GM12864 (cell line): ENCODE results near the gene TENM3.
"Not testable (repeated sequence)": the region's sequence is repeated elsewhere in the genome, so short reads cannot be mapped to it uniquely, and the experiment has no call there.

Experiments used
- DNase-seq: peaks from one replicate; pipeline ENCODE4 v3.0.0-alpha.2; 2011; ENCODE audit warnings: low read depth
- H3K4me3 ChIP-seq: 2 replicates; pipeline ENCODE4 v1.5.1; 2011; ENCODE audit warnings: mild to moderate bottlenecking, low read depth, low read length, control low read depth
- CTCF ChIP-seq: IDR thresholded peaks from 2 replicates; pipeline ENCODE4 v1.5.1; 2011; ENCODE audit warnings: low read depth, mild to moderate bottlenecking, moderate library complexity, low read length, control low read depth, inconsistent platforms; ENCODE audit errors: missing control alignments

TENM3 gene

GRCh38 chr4:182243204-182243603, at the start of gene TENM3:
TENM3 (plus strand) TSS chr4:182243402; CDS start chr4:182324021, 80,619 bp downstream.
- DNase-seq, H3K4me3 ChIP-seq: not testable (repeated sequence)

GRCh38 chr4:182194091-182194824, 48.9 kb upstream of the TENM3 start:
- H3K4me3 ChIP-seq, result no peak overlapping the region
- DNase-seq, result no peak
- TF ChIP-seq CTCF, result no peak

- no peak for DNase-seq
- no peak overlapping the region for H3K4me3 ChIP-seq
- TF ChIP-seq CTCF, result no peak
Observed at GRCh38 chr4:182197611-182198010, 45.6 kb upstream of the TENM3 start.

- no peak overlapping the region for H3K4me3 ChIP-seq
- TF ChIP-seq CTCF, result no peak
- no peak for DNase-seq
Observed at GRCh38 chr4:182201871-182202270, 41.3 kb upstream of the TENM3 start.

- no peak for TF ChIP-seq CTCF
- DNase-seq, result no peak
Observed at GRCh38 chr4:182202650-182203049, 40.6 kb upstream of the TENM3 start.

GRCh38 chr4:182203872-182204411, 39.3 kb upstream of the TENM3 start:
- DNase-seq, result no peak
- TF ChIP-seq CTCF, result no peak
- no peak overlapping the region for H3K4me3 ChIP-seq

More at GRCh38 chr4:182202650-182203049, 40.6 kb upstream of the TENM3 start:
- no peak overlapping the region for H3K4me3 ChIP-seq

- no peak for DNase-seq
- H3K4me3 ChIP-seq, result no peak overlapping the region
- no peak for TF ChIP-seq CTCF
Observed at GRCh38 chr4:182205306-182205705, 37.9 kb upstream of the TENM3 start.
